ENCODE data around the gene SORT1.
"Not testable (repeated sequence)": the region's sequence is repeated elsewhere in the genome, so short reads cannot be mapped to it uniquely, and the experiment has no call there.

The SORT1 gene

DNA sequence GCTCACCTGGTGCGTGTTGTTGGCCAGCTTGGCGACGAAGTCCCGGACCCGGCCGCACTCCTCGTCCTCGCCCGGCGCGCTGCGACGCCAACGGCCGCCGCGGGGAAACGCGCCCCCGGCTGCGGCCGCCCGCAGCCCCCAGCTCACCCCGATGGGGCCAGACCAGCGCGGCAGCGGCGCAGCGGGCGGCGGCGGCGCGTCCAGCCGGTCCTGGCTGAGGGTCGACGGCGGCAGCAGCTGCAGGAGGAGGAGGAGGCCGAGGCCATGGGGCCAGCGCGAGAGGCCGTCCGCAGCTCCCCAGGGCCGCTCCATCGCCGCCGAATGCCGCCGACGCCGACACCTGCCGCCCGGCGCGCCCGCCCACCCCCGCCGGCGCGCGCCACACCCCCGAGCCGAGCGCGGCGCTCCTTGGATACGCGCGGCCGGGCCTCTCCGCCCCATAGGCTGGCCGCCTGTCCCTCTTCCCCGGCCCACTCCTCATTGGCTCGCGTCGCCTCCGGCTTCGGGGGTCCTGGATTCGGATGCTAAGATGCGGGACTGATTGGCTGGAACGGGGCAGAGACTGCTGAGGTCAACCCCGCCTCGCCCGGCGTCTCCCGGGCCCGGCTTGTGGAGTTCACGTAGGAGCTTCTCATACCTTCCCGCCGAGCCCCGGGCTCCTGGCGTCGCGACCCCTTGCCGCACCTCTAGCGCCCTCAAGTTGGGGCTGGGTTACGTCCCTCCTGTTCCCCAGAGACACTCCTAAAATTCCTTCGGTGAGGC, at the start of gene SORT1:
Gene SORT1 (minus strand): TSS at position 338 of the 762 bp plus-strand sequence. CDS start 26 bp downstream, at position 312.
- FAIRE-seq, result no peak
- TF ChIP-seq, protein P1, sequence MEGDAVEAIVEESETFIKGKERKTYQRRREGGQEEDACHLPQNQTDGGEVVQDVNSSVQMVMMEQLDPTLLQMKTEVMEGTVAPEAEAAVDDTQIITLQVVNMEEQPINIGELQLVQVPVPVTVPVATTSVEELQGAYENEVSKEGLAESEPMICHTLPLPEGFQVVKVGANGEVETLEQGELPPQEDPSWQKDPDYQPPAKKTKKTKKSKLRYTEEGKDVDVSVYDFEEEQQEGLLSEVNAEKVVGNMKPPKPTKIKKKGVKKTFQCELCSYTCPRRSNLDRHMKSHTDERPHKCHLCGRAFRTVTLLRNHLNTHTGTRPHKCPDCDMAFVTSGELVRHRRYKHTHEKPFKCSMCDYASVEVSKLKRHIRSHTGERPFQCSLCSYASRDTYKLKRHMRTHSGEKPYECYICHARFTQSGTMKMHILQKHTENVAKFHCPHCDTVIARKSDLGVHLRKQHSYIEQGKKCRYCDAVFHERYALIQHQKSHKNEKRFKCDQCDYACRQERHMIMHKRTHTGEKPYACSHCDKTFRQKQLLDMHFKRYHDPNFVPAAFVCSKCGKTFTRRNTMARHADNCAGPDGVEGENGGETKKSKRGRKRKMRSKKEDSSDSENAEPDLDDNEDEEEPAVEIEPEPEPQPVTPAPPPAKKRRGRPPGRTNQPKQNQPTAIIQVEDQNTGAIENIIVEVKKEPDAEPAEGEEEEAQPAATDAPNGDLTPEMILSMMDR (IDR thresholded peaks at IDR 0.05; ENCODE audit: insufficient read depth, missing control alignments), result no peak
- peak; percentile 56 for DNase-seq (ENCODE audit: insufficient read length, low spot score)

GRCh38 chr1:109445949-109446695, 48.4 kb upstream of the SORT1 start:
- not testable (repeated sequence) for DNase-seq (ENCODE audit: insufficient read length, low spot score); FAIRE-seq

DNA sequence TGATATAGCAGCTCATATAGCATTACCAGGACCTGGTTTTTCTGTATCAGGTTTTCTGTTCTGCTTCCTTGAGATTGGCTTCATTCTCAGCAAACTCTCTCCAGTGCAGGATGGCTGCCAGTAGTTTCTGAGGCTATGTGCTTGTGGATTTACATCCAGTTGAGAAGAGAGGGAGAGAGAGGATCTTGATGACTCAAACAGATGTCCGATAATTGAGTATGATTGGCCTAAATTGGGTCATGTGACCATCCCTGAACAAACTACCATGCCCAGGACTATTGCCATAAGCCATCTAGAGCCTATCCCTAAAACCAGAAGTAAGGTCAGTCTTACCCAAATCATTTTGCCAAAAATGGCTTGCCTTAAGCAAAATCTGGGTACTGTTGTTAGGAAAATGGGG, 46.6 kb upstream of the SORT1 start:
- TF ChIP-seq, protein P1 (IDR thresholded peaks at IDR 0.05; ENCODE audit: insufficient read depth, missing control alignments), result no peak
- no peak for DNase-seq (ENCODE audit: insufficient read length, low spot score)
- no peak for FAIRE-seq

DNA sequence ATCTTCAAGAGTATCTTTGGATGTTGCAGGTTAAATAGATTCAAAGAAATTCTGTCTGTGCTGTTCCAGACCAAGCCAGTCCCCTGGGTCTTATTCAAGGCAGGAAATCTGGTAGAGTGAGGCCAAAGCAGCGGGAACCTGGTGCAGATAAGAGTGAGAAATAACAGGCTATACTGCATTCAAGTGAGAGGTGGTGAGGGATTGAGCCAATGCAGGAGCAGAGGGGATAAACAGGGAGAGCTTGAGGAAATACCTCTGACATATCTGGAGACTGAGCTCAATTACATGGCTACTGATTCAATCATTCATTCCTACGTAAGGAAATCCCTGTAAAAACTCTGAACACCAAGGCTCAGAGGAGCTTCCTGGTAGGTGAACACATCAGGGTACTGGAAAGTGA, 45.8 kb upstream of the SORT1 start:
- TF ChIP-seq, protein P1 (IDR thresholded peaks at IDR 0.05; ENCODE audit: insufficient read depth, missing control alignments), result no peak
- DNase-seq (ENCODE audit: insufficient read length, low spot score) (no peak), FAIRE-seq (no peak)

- DNase-seq (ENCODE audit: insufficient read length, low spot score), result no peak
- TF ChIP-seq, protein P1 (IDR thresholded peaks at IDR 0.05; ENCODE audit: insufficient read depth, missing control alignments), result no peak
- FAIRE-seq, result no peak
Observed at GRCh38 chr1:109441069-109441468, 43.4 kb upstream of the SORT1 start.

DNA sequence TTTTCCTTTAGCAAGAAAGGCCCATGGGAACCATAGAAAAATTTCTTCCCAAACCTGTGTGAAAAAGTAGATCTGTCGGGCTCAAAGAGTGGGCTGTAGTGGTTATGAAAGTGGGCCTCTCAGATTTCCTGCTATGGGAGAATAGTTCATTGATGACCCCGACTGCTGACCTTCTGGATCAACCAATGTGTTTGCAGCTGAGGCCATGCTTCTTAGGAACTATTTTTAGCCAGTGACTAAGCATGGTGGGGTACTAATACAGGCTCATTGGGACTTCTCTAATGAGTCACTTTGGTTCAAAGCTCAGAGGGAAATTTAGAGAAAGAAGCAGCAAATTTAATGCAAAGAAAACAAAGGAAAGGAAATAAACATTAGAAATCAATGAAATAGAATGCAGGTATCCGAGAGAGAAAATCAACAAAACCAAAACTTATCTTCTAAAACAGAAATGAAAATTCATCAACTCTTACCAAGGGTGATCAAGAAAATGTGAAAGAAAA, 41.1 kb upstream of the SORT1 start:
- DNase-seq (ENCODE audit: insufficient read length, low spot score), result no peak
- TF ChIP-seq, protein P1 (IDR thresholded peaks at IDR 0.05; ENCODE audit: insufficient read depth, missing control alignments), result no peak
- no peak for FAIRE-seq

DNA sequence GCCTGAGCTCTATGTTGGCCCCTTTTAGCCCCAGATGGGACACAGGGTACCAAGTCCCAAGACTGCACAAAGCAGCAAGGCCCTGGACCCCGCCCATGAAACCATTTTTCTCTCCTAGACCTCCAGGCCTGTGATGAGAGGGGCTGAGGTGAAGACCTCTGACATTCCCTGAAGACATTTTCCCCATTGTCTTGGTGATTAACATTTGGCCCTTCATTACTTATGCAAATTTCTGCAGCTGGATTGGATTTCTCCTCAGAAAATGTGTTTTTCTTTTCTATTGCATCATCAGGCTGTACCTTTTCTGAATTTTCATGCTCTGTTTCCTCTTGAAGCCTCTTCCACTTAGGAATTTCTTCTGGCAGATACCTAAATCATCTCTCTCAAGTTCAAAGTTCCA, 36.8 kb upstream of the SORT1 start:
- DNase-seq (ENCODE audit: insufficient read length, low spot score) (no peak), FAIRE-seq (no peak)
- TF ChIP-seq, protein P1 (IDR thresholded peaks at IDR 0.05; ENCODE audit: insufficient read depth, missing control alignments), result no peak

Measured in D721Med (cell line).